Measurements from ENCODE around the gene ADCK1.

GRCh38 chr14:77936138-77936639, 136.3 kb downstream of the ADCK1 start:
- no peak for TF ChIP-seq CTCF (IDR thresholded peaks at IDR 0.05 in 2 of 3, conservative IDR thresholded peaks at IDR 0.05 in 1 of 3; ENCODE audit: insufficient read depth in 2 of 3, low read depth in 1 of 3, low read length in 3 of 3)
- TF ChIP-seq NR2F6 (CRISPR knock-in tag; IDR thresholded peaks at IDR 0.05) = no peak
- no peak for TF ChIP-seq SP1 (CRISPR knock-in tag; IDR thresholded peaks at IDR 0.05)
- TF ChIP-seq GTF3C2 (IDR thresholded peaks at IDR 0.05; ENCODE audit: borderline replicate concordance, extremely low read depth, insufficient read length) = no peak
- no peak for TF ChIP-seq AFF4 (CRISPR knock-in tag; IDR thresholded peaks at IDR 0.05)
- no peak for TF ChIP-seq REST (IDR thresholded peaks at IDR 0.05; ENCODE audit: borderline replicate concordance)
- TF ChIP-seq REST (CRISPR knock-in tag; IDR thresholded peaks at IDR 0.05; ENCODE audit: low read depth) = no peak
- no peak for TF ChIP-seq SUPT5H (IDR thresholded peaks at IDR 0.05)
- TF ChIP-seq ILF3 (IDR thresholded peaks at IDR 0.05; ENCODE audit: borderline replicate concordance) = no peak
- no peak for TF ChIP-seq SREBF2 (CRISPR knock-in tag; IDR thresholded peaks at IDR 0.05)
- no peak for TF ChIP-seq CBX8 (IDR thresholded peaks at IDR 0.05; ENCODE audit: borderline replicate concordance, extremely low read depth, low read depth, low read length, poor library complexity, severe bottlenecking)
- no peak for TF ChIP-seq TBL1XR1 (IDR thresholded peaks at IDR 0.05; ENCODE audit: low read length in 2 of 2)
- TF ChIP-seq MAFK (IDR thresholded peaks at IDR 0.05; ENCODE audit: low read length) = no peak

Measured in K562 (cell line).